K562 (cell line): ENCODE measurements around the gene URI1. TPM values are rescaled to one million over a fixed set of nuclear protein-coding genes. Genes with fewer than 3 reads are reported as not detected.
A peak's percentile ranks its signal among the peaks of the same experiment; 100 is the strongest.

Experiments used
- CEBPG ChIP-seq, 3 experiments: fragments of 200-800 bp in 1 of 3; sonication (Bioruptor generic) in 1 of 3; sonication (generic) in 1 of 3; formaldehyde crosslinking in 1 of 3; IDR thresholded peaks in 2 of 3; conservative IDR thresholded peaks in 1 of 3; 2 replicates each; pipeline versions ENCODE4 v1.6.1 to v1.8.0; 2016 to 2022; ENCODE audit warnings: missing compliant biosample characterization in 2 of 3, missing genetic modification characterization in 2 of 3, mild to moderate bottlenecking in 1 of 3, missing genetic modification reagents in 1 of 3
- CHD1 ChIP-seq: fragments of 200-600 bp; sonication (generic); IDR thresholded peaks from one replicate; pipeline ENCODE4 v1.6.1; 2012; ENCODE audit warnings: mild to moderate bottlenecking, moderate library complexity, low read length, inconsistent platforms
- GMEB1 ChIP-seq: fragments of 250-450 bp; sonication (Bioruptor Pico); IDR thresholded peaks from 2 replicates; pipeline ENCODE4 v1.4.0; 2020; ENCODE audit warnings: mild to moderate bottlenecking
- KAT2B ChIP-seq: IDR thresholded peaks from one replicate; pipeline ENCODE4 v1.6.1; 2012; ENCODE audit warnings: low read depth, mild to moderate bottlenecking, control low read depth, inconsistent platforms, low read length, moderate library complexity
- MECOM ChIP-seq: fragments of 250-450 bp; sonication (Bioruptor Pico); IDR thresholded peaks from 2 replicates; pipeline ENCODE4 v1.8.0; 2022; ENCODE audit warnings: inconsistent platforms
- MEIS2 ChIP-seq: fragments of 450-650 bp; IDR thresholded peaks from 2 replicates; pipeline ENCODE4 v1.6.1; 2014; ENCODE audit warnings: mild to moderate bottlenecking; ENCODE audit not compliant: partially characterized antibody
- MTA3 ChIP-seq: fragments of 450-650 bp; formaldehyde crosslinking; IDR thresholded peaks from 2 replicates; pipeline ENCODE4 v1.6.1; 2017; ENCODE audit warnings: mild to moderate bottlenecking, borderline replicate concordance
- NONO ChIP-seq, 2 experiments: fragments of 200-400 bp in 1 of 2; fragments of 450-650 bp in 1 of 2; formaldehyde crosslinking in 1 of 2; IDR thresholded peaks; 2 replicates each; pipeline ENCODE4 v1.6.1; 2017; ENCODE audit warnings: low read depth in 2 of 2, mild to moderate bottlenecking in 2 of 2, moderate library complexity in 2 of 2, low read length in 1 of 2
- PRPF4 ChIP-seq: fragments of 200-400 bp; formaldehyde crosslinking; IDR thresholded peaks from one replicate; pipeline ENCODE4 v1.6.1; 2017; ENCODE audit warnings: low read length, low read depth, mild to moderate bottlenecking; ENCODE audit not compliant: insufficient read depth, poor library complexity, severe bottlenecking
- RAD21 ChIP-seq, 2 experiments: fragments of 250-450 bp in 1 of 2; fragments of 450-650 bp in 1 of 2; sonication (Bioruptor Pico) in 1 of 2; formaldehyde crosslinking in 1 of 2; IDR thresholded peaks in 1 of 2; conservative IDR thresholded peaks in 1 of 2; 2 replicates each; pipeline versions ENCODE4 v1.4.0 to v1.8.0; 2020 to 2022; ENCODE audit warnings: mild to moderate bottlenecking in 2 of 2, moderate library complexity in 1 of 2
- TEAD4 ChIP-seq, 2 experiments: sonication (generic) in 1 of 2; formaldehyde crosslinking in 1 of 2; IDR thresholded peaks; 2 replicates each; pipeline versions ENCODE4 v1.6.1 to v1.8.0; 2012 to 2022; ENCODE audit warnings: borderline replicate concordance in 1 of 2, inconsistent platforms in 1 of 2, low read length in 1 of 2, mild to moderate bottlenecking in 1 of 2, missing genetic modification reagents in 1 of 2
- ZNF197 ChIP-seq: fragments of 200-800 bp; sonication (Bioruptor generic); IDR thresholded peaks from 2 replicates; pipeline ENCODE4 v1.6.1; 2016; ENCODE audit warnings: low read depth, missing genetic modification characterization, missing compliant biosample characterization
- ZNF764 ChIP-seq: fragments of 250-450 bp; sonication (Bioruptor Pico); IDR thresholded peaks from 2 replicates; pipeline ENCODE4 v1.4.0; 2020; ENCODE audit warnings: low read depth, mild to moderate bottlenecking, moderate library complexity
- ZNF766 ChIP-seq: fragments of 200-800 bp; sonication (Bioruptor generic); conservative IDR thresholded peaks from 2 replicates; pipeline ENCODE4 v1.6.1; 2016; ENCODE audit warnings: missing genetic modification characterization, missing compliant biosample characterization
- polyA plus RNA-seq, 8 experiments: library from polyadenylated mRNA; depleted of rRNA in 4 of 8; stranded (reverse) in 5 of 8; unstranded in 3 of 8; fragments of >200 nt; fragmentation: Nextera tagmentation in 2 of 8; fragmentation: Illumina TruSeq in 1 of 8; extraction: Ambion mirVana in 2 of 8; extraction: Trizol in 1 of 8; gene quantifications; 2 replicates each; pipeline versions ENCODE4 v1.2.1 to v1.2.3, GENCODE V29; 2011 to 2014; ENCODE audit warnings: inconsistent platforms in 1 of 8, missing spikeins in 1 of 8
- total RNA-seq, 7 experiments: library from RNA; depleted of rRNA in 6 of 7; stranded (reverse); fragments of >200 nt in 6 of 7; fragmentation: Illumina TruSeq in 2 of 7; extraction: Trizol in 2 of 7; gene quantifications; 2 replicates each; pipeline versions ENCODE4 v1.2.1 to v1.2.3, GENCODE V29; 2011 to 2021; ENCODE audit warnings: low replicate concordance in 1 of 7
- TF ChIP-seq, protein P1 (sequence below), 2 experiments: IDR thresholded peaks in 1 of 2; conservative IDR thresholded peaks in 1 of 2; 2 replicates each; pipeline ENCODE4 v1.6.1; 2016; ENCODE audit warnings: low read depth in 2 of 2, mild to moderate bottlenecking in 1 of 2, missing compliant biosample characterization in 1 of 2, missing genetic modification characterization in 1 of 2, moderate library complexity in 1 of 2
- TF ChIP-seq, protein P2 (sequence below): sonication (generic); formaldehyde crosslinking; IDR thresholded peaks from 2 replicates; pipeline ENCODE4 v1.8.1; 2023; ENCODE audit warnings: mild to moderate bottlenecking, missing genetic modification reagents

The URI1 gene
- total and polyA plus RNA-seq, 9 of the 15 experiments (the other 6 are each of a cell fraction or from before 2014, with no cell fraction given): 16.9 to 87.4 (median 63.9) TPM

DNA sequence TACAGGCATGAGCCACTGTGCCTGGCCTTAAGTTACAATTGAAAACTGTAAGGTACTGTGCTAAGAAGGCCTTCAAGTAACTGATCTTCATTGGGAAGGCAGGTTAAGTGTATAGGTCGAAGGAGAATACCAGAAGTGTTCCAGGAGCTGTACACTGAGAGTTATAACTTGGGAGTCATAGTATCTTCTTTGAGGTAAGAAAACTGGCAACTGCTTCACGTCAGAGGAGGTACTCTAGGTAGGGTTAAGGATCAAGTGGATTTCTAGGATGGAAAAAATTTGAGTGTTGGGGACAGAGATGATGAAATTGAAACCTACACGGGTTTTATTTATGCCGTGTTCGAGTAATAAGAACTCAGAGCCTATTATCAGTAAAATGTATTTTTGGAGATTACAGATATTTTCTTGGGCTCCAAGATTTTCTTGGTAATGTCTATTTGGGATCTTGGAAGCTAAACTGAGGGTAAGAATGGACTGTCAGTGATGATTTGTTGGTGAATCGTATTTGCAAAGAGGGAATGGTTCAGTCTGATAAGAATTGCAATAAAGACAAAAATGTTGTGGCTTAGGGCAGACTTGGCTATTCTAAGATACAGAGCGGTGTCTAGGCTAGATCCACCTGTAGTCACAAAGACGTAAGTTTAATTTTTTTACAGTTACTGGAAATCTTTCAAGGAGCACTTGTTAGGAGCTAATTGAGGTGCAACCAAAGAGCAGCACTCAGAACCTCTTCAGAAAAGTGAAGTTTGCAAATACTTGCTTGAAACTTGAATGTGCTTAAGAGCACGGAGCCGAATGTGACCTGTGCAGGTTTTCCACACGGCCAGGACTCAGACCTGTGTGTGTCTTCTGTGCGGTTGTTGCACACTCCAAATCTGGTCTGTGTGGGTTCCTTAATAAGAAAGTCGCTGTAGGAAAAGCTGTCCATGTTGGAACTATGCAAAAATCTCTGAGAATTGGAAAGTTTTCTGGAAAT is 102.5 kb downstream of the URI1 start (continued):
- no peak for TF ChIP-seq GMEB1
- TF ChIP-seq ZNF764 (CRISPR knock-in tag): no peak
- TF ChIP-seq PRPF4: no peak
- no peak for TF ChIP-seq MECOM
- no peak for TF ChIP-seq MTA3
- TF ChIP-seq ZNF766 (CRISPR knock-in tag): no peak
- TF ChIP-seq, protein P1, sequence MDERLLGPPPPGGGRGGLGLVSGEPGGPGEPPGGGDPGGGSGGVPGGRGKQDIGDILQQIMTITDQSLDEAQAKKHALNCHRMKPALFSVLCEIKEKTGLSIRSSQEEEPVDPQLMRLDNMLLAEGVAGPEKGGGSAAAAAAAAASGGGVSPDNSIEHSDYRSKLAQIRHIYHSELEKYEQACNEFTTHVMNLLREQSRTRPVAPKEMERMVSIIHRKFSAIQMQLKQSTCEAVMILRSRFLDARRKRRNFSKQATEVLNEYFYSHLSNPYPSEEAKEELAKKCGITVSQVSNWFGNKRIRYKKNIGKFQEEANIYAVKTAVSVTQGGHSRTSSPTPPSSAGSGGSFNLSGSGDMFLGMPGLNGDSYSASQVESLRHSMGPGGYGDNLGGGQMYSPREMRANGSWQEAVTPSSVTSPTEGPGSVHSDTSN (CRISPR knock-in tag; IDR thresholded peaks at IDR 0.05; ENCODE audit: low read depth): no peak
- TF ChIP-seq, protein P1 (tag; conservative IDR thresholded peaks at IDR 0.05; ENCODE audit: low read depth): peak; percentile 63; the same call in 1 of the 2 replicates
- no peak for TF ChIP-seq ZNF197 (CRISPR knock-in tag)
- no peak for TF ChIP-seq KAT2B
- peak; percentile 90 for TF ChIP-seq MEIS2
- TF ChIP-seq CHD1: no peak
- no peak for TF ChIP-seq CEBPG (CRISPR knock-in tag; IDR thresholded peaks at IDR 0.05)
- peak in 1 of 2 experiments; percentile 32; a peak in 1 of 4 replicates for TF ChIP-seq CEBPG (tag; conservative IDR thresholded peaks at IDR 0.05 in 1 of 2, IDR thresholded peaks at IDR 0.05 in 1 of 2)
- TF ChIP-seq RAD21 (CRISPR knock-in tag; conservative IDR thresholded peaks at IDR 0.05 in 1 of 2, IDR thresholded peaks at IDR 0.05 in 1 of 2): no peak
- TF ChIP-seq TEAD4 (IDR thresholded peaks at IDR 0.05; ENCODE audit: low read length): peak; percentile 40; the same call in 1 of the 2 replicates
- TF ChIP-seq TEAD4 (CRISPR knock-in tag; IDR thresholded peaks at IDR 0.05; ENCODE audit: borderline replicate concordance): no peak
- TF ChIP-seq, protein P2, sequence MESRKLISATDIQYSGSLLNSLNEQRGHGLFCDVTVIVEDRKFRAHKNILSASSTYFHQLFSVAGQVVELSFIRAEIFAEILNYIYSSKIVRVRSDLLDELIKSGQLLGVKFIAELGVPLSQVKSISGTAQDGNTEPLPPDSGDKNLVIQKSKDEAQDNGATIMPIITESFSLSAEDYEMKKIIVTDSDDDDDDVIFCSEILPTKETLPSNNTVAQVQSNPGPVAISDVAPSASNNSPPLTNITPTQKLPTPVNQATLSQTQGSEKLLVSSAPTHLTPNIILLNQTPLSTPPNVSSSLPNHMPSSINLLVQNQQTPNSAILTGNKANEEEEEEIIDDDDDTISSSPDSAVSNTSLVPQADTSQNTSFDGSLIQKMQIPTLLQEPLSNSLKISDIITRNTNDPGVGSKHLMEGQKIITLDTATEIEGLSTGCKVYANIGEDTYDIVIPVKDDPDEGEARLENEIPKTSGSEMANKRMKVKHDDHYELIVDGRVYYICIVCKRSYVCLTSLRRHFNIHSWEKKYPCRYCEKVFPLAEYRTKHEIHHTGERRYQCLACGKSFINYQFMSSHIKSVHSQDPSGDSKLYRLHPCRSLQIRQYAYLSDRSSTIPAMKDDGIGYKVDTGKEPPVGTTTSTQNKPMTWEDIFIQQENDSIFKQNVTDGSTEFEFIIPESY: no peak
- no peak for TF ChIP-seq NONO (IDR thresholded peaks at IDR 0.05; ENCODE audit: low read depth in 2 of 2, low read length in 1 of 2)
